HCT116 (cell line): ENCODE measurements around the gene CELA2A.

Experiments
- CTCF ChIP-seq, 3 experiments: fragments of 200-600 bp in 1 of 3; sonication (generic) in 1 of 3; IDR thresholded peaks in 2 of 3; conservative IDR thresholded peaks in 1 of 3; 2 replicates each; pipeline ENCODE4 v1.5.1; 2012 to 2017; ENCODE audit warnings: low read depth in 2 of 3, low read length in 2 of 3, antibody characterized with exemption in 1 of 3, borderline replicate concordance in 1 of 3, control low read depth in 1 of 3, mild to moderate bottlenecking in 1 of 3, mixed read lengths in 1 of 3, mixed run types in 1 of 3, moderate library complexity in 1 of 3; ENCODE audit not compliant: insufficient read depth in 1 of 3
- EZH2phosphoT487 ChIP-seq: fragments of 200-600 bp; IDR thresholded peaks from 2 replicates; pipeline ENCODE4 v1.6.1; 2018; ENCODE audit warnings: antibody characterized with exemption, borderline replicate concordance
- POLR2A ChIP-seq: IDR thresholded peaks from 2 replicates; pipeline ENCODE4 v1.7.0; 2011; ENCODE audit warnings: borderline replicate concordance; ENCODE audit not compliant: insufficient read depth, insufficient read length; ENCODE audit errors: extremely low read depth
- RAD21 ChIP-seq: IDR thresholded peaks from 2 replicates; pipeline ENCODE4 v1.6.1; 2012; ENCODE audit warnings: low read depth, mild to moderate bottlenecking
- TCF7L2 ChIP-seq: IDR thresholded peaks from 2 replicates; pipeline ENCODE4 v1.7.0; 2011; ENCODE audit warnings: borderline replicate concordance, inconsistent platforms; ENCODE audit not compliant: insufficient read depth, insufficient read length; ENCODE audit errors: extremely low read depth

DNA sequence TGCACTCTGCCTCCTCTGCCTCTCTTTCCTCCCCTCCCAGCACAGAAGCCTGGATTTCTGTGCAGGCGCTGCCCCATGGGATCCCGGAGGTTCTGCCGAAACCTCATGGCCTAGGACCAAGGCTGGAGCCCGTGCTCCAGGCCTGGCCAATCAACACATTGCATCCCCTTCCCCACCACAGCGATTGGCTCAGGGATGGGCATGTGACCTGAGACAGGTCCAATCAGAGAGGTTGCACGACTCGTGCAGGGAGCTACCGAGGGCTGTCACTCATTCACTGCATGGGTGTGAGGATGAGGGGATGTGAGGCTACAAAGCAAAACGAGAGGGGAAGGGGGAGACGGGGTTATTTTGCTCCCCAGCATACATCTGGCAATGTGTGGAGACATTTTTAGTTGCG is 16.1 kb downstream of the CELA2A start:
- TF ChIP-seq CTCF (IDR thresholded peaks at IDR 0.05 in 2 of 3, conservative IDR thresholded peaks at IDR 0.05 in 1 of 3; ENCODE audit: borderline replicate concordance in 1 of 3, insufficient read depth in 1 of 3, low read depth in 2 of 3, low read length in 2 of 3) (no peak), RAD21 (no peak), TCF7L2 (no peak), EZH2phosphoT487 (no peak), POLR2A (no peak)
